Esophagus squamous epithelium (tissue), 4 donors: Measurements from ENCODE around the gene DNAL4.

Experiments
- CTCF ChIP-seq, 6 experiments: fragments of 450-650 bp in 4 of 6; fragments of 200-600 bp in 2 of 6; sonication (generic) in 2 of 6; IDR thresholded peaks; one replicate each; pipeline ENCODE4 v1.5.1; 2016 to 2019; ENCODE audit warnings: antibody characterized with exemption in 6 of 6, mild to moderate bottlenecking in 4 of 6, moderate library complexity in 4 of 6
- POLR2A ChIP-seq, 4 donors: fragments of 450-650 bp; IDR thresholded peaks; one replicate each; pipeline ENCODE4 v1.6.1; 2017; ENCODE audit warnings: antibody characterized with exemption in 4 of 4, mild to moderate bottlenecking in 4 of 4, moderate library complexity in 3 of 4

GRCh38 chr22:38755911-38756532 lies 37.9 kb downstream of the DNAL4 start, which contains the start of gene SUN2:
- TF ChIP-seq CTCF (IDR thresholded peaks at IDR 0.05) (no peak), POLR2A (IDR thresholded peaks at IDR 0.05) (peak in 2 of 4 donors; percentile 69 to 86)
